DND-41 (cell line): ENCODE data around the gene CLDN11.

ENCODE experiments used
- ATAC-seq: fragments of 200-7000 bp; cut with Tn5 transposase; 3 replicates; pipeline ENCODE4 v1.9.1; 2021; ENCODE audit warnings: low read depth; ENCODE audit not compliant: insufficient read depth
- DNase-seq: peaks from one replicate; pipeline ENCODE4 v3.0.0-alpha.2; 2020
- H2AFZ ChIP-seq: 2 replicates; pipeline ENCODE4 v1.6.0; 2012; ENCODE audit warnings: low read depth, low read length
- H3K27ac ChIP-seq: 2 replicates; pipeline ENCODE4 v1.5.1; 2012; ENCODE audit warnings: low read length, inconsistent platforms
- H3K27me3 ChIP-seq: fragments of 200-600 bp; sonication (generic); 2 replicates; pipeline ENCODE4 v1.6.0; 2012; ENCODE audit warnings: low read length, mild to moderate bottlenecking, inconsistent platforms; ENCODE audit not compliant: insufficient read depth, poor library complexity
- H3K36me3 ChIP-seq: 2 replicates; pipeline ENCODE4 v1.5.1; 2012; ENCODE audit warnings: low read length, inconsistent platforms; ENCODE audit not compliant: insufficient read depth
- H3K4me1 ChIP-seq: 2 replicates; pipeline ENCODE4 v1.5.1; 2012; ENCODE audit warnings: mild to moderate bottlenecking, low read length; ENCODE audit not compliant: insufficient read depth
- H3K4me2 ChIP-seq: 2 replicates; pipeline ENCODE4 v1.6.0; 2012; ENCODE audit warnings: mild to moderate bottlenecking, moderate library complexity, low read length, inconsistent platforms; ENCODE audit not compliant: insufficient read depth
- H3K4me3 ChIP-seq, 2 experiments: fragments of 200-600 bp in 1 of 2; shearing (Covaris generic) in 1 of 2; 2 replicates each; pipeline ENCODE4 v1.5.1; 2012 to 2016; ENCODE audit warnings: inconsistent platforms in 2 of 2, low read length in 2 of 2, mild to moderate bottlenecking in 2 of 2, low read depth in 1 of 2, moderate library complexity in 1 of 2
- H3K79me2 ChIP-seq: 2 replicates; pipeline ENCODE4 v1.6.0; 2012; ENCODE audit warnings: low read length, inconsistent platforms; ENCODE audit not compliant: insufficient read depth
- H3K9ac ChIP-seq: 2 replicates; pipeline ENCODE4 v1.6.0; 2012; ENCODE audit warnings: low read depth, mild to moderate bottlenecking, inconsistent platforms, low read length, moderate library complexity
- H3K9me3 ChIP-seq: 2 replicates; pipeline ENCODE4 v1.5.1; 2012; ENCODE audit warnings: low read length, moderate library complexity, mild to moderate bottlenecking, inconsistent platforms; ENCODE audit not compliant: insufficient read depth, severe bottlenecking
- H4K20me1 ChIP-seq: 2 replicates; pipeline ENCODE4 v1.6.0; 2012; ENCODE audit warnings: low read length; ENCODE audit not compliant: insufficient read depth
- EZH2 ChIP-seq: IDR thresholded peaks from 3 replicates; pipeline ENCODE4 v1.6.1; 2012; ENCODE audit warnings: borderline replicate concordance, low read depth, mild to moderate bottlenecking, moderate library complexity, low read length, inconsistent platforms; ENCODE audit not compliant: severe bottlenecking
- TF ChIP-seq, protein P1 (sequence below): IDR thresholded peaks from 2 replicates; pipeline ENCODE4 v1.5.1; 2012; ENCODE audit warnings: borderline replicate concordance, low read length, moderate library complexity, mild to moderate bottlenecking; ENCODE audit not compliant: poor library complexity, severe bottlenecking; ENCODE audit errors: extremely low read depth

Gene CLDN11

DNA sequence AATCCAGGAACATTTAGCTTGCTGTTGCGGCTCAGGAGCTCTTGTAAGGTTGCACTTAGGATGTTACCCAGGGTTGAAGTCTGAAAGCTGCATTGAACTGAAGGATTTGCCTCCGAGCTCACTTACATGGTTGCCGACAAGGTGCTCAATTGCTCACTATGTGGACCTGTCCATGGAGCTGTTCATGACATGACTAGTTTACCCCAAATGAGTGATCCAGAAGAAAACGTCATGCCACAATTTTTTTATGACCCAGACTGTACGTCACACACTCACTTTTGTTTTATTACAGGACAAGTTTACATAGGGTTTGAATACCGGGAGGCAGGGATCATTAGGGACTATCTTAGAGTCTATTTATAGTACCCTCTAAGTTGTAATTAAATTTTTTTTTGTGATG lies 21.0 kb upstream of the CLDN11 start:
- no peak for ATAC-seq
- DNase-seq, result no peak

DNA sequence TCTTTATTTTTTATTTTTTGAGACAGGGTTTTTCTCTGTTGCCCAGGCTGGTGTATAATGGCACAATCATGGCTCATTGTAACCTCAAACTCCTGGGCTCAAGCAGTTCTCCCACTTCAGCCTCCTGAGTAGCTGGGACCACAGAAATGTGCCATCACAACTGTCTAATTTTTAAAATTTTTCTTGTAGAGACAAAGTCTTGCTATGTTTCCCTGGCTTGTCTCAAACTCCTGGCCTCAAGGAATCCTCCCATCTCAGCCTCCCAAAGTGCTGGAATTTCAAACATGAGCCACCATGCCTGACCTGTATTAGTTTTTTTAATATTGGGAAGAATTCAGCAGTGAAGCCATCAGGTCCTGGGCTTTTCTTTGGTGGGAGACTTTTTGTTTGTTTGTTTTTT lies 13.6 kb upstream of the CLDN11 start:
- Histone ChIP-seq H3K27ac (no peak overlapping the region), H3K9me3 (no peaks in the 10 kb centered on the region), H3K4me2 (no peak overlapping the region), H3K36me3 (no peaks in the 10 kb centered on the region), H3K79me2 (no peaks in the 10 kb centered on the region), H3K9ac (no peak overlapping the region), H4K20me1 (no peaks in the 10 kb centered on the region), H3K4me1 (0 out of 2 replicates have a peak, but pooled peaks cover 2% of the 10 kb centered on the region), H3K27me3 (no peaks in the 10 kb centered on the region), H2AFZ (no peak overlapping the region), H3K4me3 (no peak overlapping the region)
- DNase-seq (no peak), ATAC-seq (no peak)
- TF ChIP-seq, protein P1, sequence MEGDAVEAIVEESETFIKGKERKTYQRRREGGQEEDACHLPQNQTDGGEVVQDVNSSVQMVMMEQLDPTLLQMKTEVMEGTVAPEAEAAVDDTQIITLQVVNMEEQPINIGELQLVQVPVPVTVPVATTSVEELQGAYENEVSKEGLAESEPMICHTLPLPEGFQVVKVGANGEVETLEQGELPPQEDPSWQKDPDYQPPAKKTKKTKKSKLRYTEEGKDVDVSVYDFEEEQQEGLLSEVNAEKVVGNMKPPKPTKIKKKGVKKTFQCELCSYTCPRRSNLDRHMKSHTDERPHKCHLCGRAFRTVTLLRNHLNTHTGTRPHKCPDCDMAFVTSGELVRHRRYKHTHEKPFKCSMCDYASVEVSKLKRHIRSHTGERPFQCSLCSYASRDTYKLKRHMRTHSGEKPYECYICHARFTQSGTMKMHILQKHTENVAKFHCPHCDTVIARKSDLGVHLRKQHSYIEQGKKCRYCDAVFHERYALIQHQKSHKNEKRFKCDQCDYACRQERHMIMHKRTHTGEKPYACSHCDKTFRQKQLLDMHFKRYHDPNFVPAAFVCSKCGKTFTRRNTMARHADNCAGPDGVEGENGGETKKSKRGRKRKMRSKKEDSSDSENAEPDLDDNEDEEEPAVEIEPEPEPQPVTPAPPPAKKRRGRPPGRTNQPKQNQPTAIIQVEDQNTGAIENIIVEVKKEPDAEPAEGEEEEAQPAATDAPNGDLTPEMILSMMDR, result no peak
- no peak for TF ChIP-seq EZH2

More for the DNA sequence above, 21.0 kb upstream of the CLDN11 start:
- H3K36me3 ChIP-seq, result no peaks in the 10 kb centered on the region
- no peak overlapping the region for H3K27ac ChIP-seq
- H3K4me2 ChIP-seq, result no peak overlapping the region
- no peaks in the 10 kb centered on the region for H3K4me1 ChIP-seq
- no peak overlapping the region for H3K4me3 ChIP-seq
- H2AFZ ChIP-seq, result no peak overlapping the region
- TF ChIP-seq, protein P1, result no peak
- no peak for TF ChIP-seq EZH2
- H4K20me1 ChIP-seq, result no peaks in the 10 kb centered on the region
- H3K27me3 ChIP-seq, result no peaks in the 10 kb centered on the region
- H3K79me2 ChIP-seq, result no peaks in the 10 kb centered on the region
- no peak overlapping the region for H3K9ac ChIP-seq
- no peaks in the 10 kb centered on the region for H3K9me3 ChIP-seq

GRCh38 chr3:170410428-170411029 lies 8.1 kb upstream of the CLDN11 start:
- DNase-seq (no peak), ATAC-seq (no peak)
- H3K4me1 ChIP-seq, result no peaks in the 10 kb centered on the region
- H3K36me3 ChIP-seq, result no peaks in the 10 kb centered on the region
- no peaks in the 10 kb centered on the region for H3K79me2 ChIP-seq
- no peaks in the 10 kb centered on the region for H4K20me1 ChIP-seq
- H3K27me3 ChIP-seq, result no peaks in the 10 kb centered on the region
- H3K4me3 ChIP-seq, result no peak overlapping the region
- H3K27ac ChIP-seq, result no peak overlapping the region
- no peak for TF ChIP-seq EZH2
- TF ChIP-seq, protein P1, result peak; percentile 62
- no peaks in the 10 kb centered on the region for H3K9me3 ChIP-seq
- no peak overlapping the region for H3K4me2 ChIP-seq
- H3K9ac ChIP-seq, result no peak overlapping the region
- H2AFZ ChIP-seq, result no peak overlapping the region
